HG02943 (cell line): ENCODE measurements around the gene ISLR2.
"Not testable (repeated sequence)": the region's sequence is repeated elsewhere in the genome, so short reads cannot be mapped to it uniquely, and the experiment has no call there.

Source experiments
- ATAC-seq: cut with Tn5 transposase; IDR thresholded peaks from one replicate; pipeline ENCODE4 v1.9.1; 2021; ENCODE audit warnings: mild to moderate bottlenecking, low read depth, moderate library complexity; ENCODE audit not compliant: unreplicated experiment

ISLR2 gene, protein sequence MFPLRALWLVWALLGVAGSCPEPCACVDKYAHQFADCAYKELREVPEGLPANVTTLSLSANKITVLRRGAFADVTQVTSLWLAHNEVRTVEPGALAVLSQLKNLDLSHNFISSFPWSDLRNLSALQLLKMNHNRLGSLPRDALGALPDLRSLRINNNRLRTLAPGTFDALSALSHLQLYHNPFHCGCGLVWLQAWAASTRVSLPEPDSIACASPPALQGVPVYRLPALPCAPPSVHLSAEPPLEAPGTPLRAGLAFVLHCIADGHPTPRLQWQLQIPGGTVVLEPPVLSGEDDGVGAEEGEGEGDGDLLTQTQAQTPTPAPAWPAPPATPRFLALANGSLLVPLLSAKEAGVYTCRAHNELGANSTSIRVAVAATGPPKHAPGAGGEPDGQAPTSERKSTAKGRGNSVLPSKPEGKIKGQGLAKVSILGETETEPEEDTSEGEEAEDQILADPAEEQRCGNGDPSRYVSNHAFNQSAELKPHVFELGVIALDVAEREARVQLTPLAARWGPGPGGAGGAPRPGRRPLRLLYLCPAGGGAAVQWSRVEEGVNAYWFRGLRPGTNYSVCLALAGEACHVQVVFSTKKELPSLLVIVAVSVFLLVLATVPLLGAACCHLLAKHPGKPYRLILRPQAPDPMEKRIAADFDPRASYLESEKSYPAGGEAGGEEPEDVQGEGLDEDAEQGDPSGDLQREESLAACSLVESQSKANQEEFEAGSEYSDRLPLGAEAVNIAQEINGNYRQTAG

DNA sequence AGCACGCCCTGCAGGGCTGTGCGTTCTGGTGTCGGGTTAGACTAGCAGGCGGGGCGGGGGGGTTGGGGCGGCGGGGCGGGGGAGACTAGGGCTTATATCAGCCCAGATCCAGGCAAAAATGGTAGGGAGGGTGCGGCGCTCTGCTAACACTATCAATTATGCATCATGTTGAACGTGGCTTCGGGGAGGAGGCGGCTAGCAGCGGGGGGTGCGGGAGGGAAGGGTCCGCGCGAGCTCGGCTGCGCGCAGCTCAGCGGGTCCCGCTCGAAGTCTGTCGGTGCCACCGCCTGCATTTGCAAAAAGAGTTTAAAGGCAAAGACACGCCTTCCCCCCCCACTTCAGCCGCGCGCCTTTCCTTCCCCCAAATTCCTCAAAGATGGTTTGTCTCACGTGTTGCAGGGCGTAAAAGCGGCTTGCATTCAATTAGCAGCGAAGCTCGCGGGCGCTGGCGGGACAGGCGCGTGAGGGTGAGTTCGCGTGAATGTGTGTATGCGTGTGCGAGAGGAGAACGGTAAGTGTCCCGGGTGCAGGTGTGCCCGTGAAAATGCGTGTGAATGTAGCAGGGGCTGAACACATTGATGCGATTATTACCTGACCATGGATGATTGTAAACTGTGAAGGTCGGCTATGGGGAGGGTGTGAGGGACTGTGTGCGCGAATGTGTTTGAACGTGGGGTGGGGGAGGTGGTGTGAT is at the start of gene ISLR2:
Gene ISLR2 (plus strand): TSS at position 432 of the 694 bp plus-strand sequence. CDS start 2,169 bp downstream, outside the sequence.
- ATAC-seq = no peak

DNA sequence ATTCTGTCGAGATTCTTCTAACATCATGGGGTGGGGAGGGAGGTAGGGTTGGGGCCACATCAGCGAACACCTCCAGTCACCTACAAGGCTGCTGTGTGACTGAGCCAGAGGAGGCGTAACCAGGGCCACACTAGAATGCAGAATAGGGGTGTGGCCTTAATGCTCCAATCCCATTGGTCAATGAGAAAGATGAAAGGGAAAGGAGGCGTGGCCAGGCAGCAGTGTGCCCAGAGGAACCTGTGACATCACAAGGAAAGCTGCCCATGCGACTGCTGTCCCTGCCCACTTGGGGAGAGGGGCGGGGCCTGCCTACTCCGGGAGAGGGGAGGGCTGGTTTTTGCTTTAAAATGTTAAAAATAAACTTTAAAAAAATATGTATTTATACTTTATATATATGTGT is 47.9 kb upstream of the ISLR2 start, which contains the start of gene GOLGA6A:
Gene GOLGA6A (minus strand): TSS at position 101 of the 400 bp plus-strand sequence. CDS start 41 bp downstream, at position 60.
- ATAC-seq = not testable (repeated sequence)

DNA sequence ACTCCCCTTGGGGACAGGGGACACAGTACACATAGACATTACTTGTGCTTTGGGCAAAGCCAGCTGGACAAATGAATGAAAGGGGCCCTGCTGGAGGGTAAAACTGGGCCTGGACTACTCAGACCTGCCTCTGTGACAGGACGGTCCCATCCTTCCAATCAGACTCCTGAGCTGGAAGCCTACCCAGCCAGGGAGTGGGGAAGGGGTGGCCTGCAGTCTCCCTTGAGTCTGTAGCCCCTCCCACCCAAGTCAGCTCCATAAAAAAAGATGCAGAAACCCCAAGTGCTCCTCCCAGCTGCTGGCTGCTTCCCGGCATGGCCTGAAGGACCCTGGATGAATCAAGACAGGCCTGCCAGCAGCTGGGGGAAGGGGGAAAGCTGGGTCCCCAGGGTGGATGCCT is 35.8 kb upstream of the ISLR2 start:
- ATAC-seq = not testable (repeated sequence)

DNA sequence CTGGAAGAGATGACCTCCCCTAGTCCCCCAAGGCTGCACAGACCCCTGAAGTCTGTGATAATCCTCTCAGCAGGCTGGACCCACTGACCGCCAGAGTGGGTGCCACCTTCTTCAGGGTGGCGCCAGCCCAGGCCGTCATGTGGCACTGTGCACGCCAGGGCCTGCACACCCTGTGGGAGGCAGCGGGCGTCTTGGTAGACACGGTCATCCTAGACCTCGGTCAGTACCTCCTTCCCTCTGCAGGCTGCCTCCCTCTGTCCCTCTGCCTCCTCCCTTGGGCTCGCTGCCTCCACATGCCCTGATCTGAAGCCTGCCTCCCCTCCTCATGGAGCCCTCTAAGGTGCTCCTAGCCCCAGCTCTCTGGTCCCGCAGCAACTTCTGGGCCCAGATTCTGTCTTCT is 34.8 kb upstream of the ISLR2 start:
- ATAC-seq = not testable (repeated sequence)

DNA sequence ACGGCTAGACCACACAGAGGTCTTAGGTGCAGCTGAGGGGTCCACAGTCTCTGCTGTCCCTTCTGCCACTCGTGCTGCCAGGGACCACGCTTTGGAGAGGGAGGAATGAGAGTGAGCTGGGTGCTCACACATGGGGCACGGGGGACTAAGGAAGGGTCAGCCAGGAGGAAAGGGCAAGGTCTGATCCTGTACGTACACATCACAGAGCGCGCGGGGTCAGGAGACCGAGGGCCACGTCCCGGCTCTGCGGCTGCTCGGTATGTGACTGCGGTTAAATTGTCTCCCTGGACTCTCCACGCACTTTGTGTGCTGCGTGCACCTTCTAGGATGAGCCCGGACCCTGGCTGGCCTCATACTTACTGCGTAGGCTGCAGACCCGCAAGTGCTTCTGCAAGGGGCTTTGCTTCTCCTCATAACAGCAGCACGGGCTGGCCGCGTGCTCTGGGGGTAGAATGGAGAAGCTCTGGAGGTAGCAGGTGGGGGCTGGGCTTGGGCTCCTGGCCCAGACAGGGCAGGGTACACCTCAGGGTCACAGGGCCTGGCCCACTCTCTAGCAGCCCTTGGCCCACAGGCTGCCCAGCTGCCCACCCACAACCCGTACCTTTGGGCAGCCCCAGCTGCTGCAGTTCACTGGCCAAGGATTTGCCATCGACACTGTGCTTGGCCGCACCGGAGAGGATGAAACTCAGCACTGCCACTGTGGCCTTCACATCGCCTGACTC is 33.5 kb upstream of the ISLR2 start:
- ATAC-seq = not testable (repeated sequence)

DNA sequence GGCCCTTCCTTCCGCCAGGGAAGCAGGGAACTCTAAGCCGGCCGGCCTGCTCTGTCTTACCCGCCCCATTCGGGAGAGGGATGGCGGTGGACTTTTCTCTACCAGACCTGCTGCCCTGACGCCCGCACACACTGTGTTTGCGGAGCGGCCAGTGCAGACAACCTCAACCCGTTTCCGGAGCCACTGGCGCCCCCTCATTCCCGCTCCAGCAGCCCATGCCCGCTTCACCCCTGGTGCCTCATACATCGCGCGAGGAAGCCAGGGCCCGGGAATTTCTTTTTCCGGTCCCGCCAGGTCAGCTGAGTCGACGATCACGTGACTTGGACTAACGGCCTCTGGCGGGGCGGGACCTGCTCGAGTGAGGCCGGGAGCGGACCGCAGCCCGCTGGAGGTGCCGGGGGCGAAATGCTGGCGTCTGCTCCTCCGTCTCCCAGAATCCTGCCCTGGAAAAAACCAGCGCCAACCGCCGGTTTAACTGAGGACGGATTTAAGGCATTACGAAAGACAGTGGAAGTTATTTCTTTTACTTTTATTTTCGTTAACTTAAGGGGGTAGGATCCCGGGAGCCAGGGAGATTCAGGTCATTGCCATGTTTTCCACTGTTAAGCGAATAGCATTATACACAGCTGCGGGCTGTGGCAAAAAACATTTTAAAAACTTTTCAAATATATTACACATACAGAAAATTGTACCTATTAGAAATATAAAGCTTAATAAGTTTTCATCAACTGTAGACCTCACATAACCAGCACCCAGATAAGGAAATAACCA is 30.2 kb upstream of the ISLR2 start:
- not testable (repeated sequence) for ATAC-seq

DNA sequence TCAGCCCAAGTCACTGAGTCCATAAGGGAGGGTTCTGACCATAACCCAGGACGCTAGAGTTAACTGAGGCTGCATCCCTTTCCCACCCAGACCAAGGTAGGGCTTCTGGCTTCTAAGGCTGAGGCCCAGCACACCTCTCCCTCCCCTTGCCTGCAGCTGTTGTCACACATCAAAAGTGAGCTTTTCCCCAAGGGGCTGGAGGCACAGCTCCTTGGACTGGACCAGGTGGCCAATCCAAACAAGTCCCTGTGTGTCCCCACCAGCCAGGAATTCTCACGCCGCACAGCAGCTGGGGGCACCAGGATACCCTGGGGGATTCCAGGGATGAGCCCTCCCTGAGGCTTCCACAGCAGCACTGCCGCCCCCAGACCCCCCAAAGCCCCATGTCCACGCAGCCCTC is 22.3 kb upstream of the ISLR2 start:
- no peak for ATAC-seq

DNA sequence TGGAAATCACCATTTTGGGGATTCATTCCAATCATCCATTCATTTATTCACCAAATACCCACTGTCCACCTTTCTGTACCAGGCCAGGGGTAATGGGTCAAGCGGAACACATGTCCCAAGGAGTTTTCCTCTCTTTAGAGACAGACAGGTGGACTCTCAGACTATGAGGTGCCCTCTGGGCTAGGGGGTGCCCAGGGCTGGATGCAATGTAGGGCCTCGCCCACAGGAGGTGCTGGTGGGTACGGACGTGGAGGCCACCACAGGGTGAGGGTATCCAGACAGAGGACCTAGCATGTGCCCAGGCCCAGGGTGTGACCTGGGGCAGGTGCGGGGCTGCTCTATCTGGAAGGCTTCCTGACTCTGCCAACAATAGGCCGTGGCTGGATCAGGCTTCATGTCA is 21.8 kb upstream of the ISLR2 start:
- not testable (repeated sequence) for ATAC-seq

DNA sequence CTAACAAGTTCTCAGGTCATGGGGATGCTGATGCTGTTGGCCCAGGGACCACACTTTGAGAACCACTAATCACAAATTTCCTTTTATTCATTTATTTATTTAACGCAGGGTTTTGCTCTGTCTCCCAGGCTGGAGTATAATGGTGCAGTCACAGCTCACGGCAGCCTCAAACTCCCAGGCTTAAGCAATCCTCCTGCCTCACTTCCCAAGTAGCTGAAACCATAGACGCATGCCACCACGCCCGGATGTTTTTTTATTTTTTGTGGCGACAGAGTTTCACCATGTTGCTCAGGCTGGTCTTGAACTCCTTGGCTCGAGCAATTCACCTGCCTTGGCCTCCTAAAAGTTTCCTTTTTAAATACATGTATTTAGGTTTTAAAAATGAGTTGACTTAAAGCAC is 20.7 kb upstream of the ISLR2 start:
- ATAC-seq = no peak

DNA sequence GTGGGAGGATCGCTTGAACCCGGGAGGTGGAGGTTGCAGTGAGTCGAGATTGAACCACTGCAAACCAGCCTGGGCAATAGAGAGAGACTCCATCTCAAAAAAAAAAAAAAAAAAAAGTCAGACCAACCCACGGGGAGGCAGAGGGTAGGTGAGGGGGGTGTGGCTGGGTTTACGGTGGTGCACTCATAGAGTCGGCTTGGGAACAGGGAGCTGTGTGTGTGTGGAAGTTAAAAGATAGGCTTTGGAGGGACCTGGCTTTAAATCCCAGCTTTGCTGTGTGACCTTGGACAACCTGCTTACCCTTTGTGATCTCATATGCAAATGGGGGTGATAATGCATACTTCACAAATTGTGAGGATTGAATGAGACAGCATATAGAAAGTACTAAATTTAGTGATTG is 10.0 kb upstream of the ISLR2 start:
- ATAC-seq = no peak

DNA sequence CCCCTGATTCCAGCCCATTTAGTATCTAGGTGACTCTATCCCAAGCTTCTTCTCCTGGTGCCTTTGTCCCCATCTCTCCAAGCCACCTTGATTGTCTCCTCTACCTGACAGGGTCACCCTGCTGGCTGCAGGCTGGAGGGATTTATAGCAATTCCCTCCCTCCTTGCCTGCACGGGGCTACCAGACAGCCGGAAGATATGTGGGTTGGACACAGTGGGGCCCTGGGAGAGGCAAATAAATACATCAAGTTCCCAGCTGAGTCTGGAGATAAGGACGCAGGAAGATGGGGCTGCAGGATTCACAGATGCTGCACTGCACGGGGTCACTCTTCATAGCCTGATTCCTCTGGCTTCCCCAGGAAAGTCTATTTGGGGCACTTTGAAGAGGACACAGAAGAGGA is 9.3 kb upstream of the ISLR2 start:
- no peak for ATAC-seq

DNA sequence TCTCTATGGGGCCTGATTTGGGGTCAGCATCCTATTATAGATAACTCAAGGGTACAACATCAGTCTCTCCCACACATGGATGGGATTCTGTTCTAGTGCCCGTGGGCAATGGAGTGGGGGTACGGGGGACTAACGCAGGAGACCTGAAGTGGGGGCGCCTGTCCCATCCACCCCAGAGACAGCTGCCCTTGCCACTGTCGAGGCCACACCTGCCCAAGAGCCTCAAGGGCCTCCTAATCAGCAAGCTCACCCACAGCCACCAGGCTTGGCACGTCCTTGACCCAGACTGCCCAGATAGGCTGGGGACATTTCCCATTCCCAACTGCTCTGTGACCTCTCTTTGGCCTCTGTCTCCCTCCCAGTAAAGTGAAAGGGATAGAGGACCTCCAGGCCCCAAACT is 8.5 kb upstream of the ISLR2 start:
- no peak for ATAC-seq

DNA sequence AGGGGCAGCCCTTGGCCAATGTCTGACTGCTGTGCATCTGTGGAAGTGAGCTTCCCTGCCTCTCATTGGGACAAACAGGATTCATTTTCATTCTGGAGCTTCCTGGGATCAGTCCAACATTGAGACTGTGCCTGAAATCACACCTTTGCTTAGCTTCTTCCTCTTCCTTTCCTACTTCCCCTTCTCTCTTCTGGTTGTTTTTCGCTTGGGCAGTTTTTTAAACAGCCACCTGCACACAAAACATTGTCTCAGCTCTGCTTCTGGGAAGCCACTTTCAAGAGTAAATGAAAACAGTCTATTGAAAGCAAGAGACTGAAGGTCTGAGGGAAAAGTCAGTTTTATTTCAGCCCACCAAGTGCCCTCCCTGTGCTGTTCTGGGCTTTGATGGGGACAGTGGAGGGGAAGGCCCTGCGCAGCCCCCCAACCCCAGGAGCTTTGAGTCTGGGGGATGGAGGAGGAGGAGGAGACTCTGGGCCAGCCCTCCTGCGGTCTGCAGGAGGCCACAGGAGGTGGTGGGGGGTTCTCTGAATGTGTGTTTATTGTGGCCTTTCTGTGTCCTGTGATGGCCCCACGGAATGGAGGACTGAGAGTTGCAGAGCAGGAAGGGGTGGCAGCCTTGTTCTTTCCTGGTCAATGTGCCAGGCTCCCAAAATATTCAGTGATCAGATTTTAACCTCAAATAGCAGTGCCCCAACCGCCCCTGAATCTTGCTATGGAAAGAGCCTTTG is 7.8 kb upstream of the ISLR2 start:
- ATAC-seq = no peak

DNA sequence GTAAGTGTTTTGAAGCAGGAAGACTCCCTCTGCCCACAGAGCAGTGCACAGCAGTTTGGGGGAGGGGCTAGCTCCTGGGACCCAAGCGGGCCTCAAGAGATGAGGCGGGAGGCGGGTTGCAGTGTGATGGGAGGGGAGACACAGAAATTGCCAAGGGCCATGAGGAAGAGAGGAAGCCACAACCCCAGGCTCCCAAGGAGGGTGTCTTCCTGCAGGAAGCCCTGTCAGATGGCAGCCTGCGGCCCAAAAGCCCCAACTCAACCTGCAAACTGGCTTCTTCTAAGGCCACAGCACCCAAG is 7.3 kb upstream of the ISLR2 start:
- no peak for ATAC-seq

DNA sequence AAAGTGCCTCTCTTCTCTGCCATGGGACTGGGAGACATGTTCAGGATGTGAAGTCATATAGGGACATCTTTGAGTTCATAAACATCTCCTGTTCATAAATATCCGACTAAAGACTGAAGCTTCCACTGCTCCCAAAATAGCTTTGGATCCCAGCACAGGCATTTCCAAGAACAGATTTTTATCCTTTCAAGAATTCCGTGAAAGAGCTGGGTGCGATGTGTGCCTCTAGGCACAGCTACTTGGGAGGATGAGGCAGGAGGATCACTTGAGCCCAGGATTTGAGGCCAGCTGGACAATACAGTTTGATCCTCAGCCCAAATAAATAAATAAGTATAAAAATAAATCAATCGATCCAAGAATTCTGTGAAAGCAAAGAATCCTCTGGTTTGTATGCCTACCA is 6.7 kb upstream of the ISLR2 start:
- ATAC-seq = no peak

DNA sequence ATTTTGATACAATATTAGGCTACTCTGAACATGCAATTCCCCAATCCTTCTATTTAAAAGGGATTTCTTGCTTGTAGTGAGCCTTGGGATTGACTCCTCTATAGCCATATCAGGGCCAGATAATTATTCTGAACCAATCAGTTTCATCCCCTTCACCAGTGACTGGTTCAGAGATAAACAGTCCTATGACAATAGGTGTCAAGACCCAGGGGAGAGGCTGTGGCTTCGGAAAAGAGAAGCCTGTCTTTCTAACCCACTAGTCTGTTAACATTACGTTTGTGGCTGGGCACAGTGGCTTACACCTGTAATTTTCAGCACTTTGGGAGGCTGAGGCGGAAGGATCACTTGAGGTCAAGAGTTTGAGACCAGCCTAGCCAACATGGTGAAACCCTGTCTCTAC is 6.2 kb upstream of the ISLR2 start:
- no peak for ATAC-seq

DNA sequence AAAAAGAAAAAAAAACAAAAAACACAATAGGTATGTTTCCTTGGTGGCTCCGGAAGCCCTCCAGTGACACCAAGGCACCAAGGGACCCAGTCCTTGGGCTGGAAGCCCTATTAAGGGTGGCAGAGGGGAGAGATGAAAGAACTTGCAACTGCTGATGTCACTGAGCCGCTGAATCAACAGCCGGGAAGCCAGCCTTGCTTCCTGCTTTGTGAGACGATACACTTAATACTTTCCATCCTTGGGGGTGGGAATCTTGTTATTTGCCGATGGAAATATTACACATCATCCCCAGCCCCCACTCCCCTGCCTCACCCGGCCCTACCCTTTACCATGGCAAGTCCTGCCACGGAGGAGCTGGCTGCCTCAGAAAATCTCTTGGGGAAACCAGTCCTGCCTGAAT is 5.6 kb upstream of the ISLR2 start:
- no peak for ATAC-seq

DNA sequence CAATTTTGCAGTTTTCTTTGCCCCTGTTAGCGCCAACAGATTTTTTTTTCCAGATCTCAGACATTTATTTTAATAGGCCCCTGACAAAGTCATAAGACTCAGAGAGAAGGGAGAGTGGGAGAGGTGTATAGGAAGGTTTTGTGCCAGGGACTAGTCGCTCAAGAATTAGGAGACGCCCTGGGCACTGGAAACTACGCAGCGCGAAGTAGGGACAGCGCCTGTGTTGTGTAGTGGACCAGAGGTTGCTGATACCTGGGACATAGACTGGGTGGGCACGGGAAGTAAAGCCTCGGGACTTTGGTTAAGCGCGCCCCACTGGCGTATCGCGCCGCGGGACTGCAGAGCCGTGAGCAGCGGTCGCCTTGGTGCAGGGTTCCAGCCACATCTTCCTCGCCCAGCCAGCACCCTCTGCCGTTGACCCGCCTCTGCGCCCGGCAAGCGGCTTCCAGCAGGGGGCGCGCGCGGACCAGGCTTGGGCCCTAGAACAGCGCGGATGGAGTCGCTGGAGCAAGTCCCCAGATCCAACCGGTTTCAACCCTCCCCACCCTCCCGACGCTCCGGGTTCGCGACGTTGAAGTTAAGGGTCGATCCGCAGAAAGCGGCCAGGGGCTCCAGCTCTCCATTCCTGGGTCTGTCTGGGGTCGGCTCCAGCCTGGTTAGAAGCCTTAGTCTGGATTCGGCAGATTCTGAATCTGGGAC is 3.0 kb upstream of the ISLR2 start:
- no peak for ATAC-seq
